NCI-H526 (cell line): Measurements from ENCODE around the gene WDR20.
A peak's percentile ranks its signal among the peaks of the same experiment; 100 is the strongest.
"Not testable (repeated sequence)": the region's sequence is repeated elsewhere in the genome, so short reads cannot be mapped to it uniquely, and the experiment has no call there.

ENCODE experiments used
- DNase-seq, 2 experiments: peaks; one replicate each; lab custom pipeline; 2025; lab: John Stamatoyannopoulos, UW

The WDR20 gene

GRCh38 chr14:102171173-102172020 is 31.7 kb downstream of the WDR20 start:
- no peak for DNase-seq

DNA sequence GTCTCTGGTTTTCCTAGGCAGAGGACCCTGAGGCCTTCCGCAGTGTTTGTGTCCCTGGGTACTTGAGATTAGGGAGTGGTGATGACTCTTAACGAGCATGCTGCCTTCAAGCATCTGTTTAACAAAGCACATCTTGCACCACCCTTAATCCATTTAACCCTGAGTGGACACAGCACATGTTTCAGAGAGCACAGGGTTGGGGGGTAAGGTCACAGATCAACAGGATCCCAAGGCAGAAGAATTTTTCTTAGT is 32.2 kb downstream of the WDR20 start:
- DNase-seq: not testable (repeated sequence)

- DNase-seq: not testable (repeated sequence)
These were observed 33.0 kb downstream of the WDR20 start for GRCh38 chr14:102172721-102173120.

- DNase-seq: no peak
These were observed 37.5 kb downstream of the WDR20 start for GRCh38 chr14:102177161-102177560.

DNA sequence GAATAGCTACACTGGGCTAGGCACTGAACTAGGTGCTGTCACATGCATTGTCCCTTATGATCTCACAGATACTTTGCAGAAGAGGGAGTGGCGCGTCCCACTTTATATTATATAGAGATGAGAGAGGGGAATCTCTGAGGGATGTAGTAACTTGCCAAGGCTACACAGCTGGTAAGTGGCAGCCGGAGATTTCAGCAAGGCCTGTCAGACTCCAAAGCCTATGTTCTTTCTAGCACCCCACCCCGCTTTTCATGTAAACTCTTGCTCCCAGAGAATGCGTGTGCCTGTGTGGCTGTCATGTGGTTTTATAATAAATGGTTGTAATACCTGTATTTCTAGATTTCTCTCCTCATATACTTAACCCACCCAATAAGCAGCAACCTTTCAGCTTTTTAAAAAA is 39.1 kb downstream of the WDR20 start:
- DNase-seq: no peak

DNA sequence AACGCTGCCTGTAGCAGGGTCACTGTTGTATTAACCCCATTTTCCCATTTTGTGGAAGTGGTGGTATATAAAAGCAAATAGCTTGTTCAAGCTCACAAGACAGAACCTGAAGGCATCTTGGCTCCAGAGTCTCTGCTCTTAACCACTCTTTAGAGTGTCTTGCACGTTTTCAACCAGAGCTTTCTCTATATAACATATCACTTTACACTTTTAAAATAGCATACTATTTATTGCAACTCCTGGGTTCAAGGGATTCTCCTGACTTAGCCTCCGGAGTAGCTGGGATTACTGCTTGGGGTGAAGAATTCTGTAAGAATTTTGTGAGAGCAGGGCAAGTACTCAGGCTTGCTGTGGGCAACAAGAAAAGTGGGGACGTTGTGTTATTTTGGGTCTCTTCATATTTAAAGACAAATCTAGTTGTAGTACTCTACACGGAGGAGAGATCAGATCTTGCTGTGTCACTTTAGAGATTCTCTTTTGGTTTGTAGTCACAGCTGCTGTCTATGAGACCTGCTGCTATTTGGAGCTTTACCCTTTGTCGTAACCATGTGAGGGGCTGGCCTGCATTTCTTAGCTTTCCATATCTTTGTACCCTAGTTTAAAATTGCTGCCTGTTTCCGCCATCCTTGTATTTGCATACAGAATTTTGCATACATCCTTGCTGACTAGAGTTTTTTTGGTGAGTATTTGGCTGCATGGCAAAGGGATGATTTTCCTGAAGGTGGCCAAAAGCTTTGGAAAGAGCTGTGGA is 40.7 kb downstream of the WDR20 start:
- peak; percentile 77 to 84 for DNase-seq

DNA sequence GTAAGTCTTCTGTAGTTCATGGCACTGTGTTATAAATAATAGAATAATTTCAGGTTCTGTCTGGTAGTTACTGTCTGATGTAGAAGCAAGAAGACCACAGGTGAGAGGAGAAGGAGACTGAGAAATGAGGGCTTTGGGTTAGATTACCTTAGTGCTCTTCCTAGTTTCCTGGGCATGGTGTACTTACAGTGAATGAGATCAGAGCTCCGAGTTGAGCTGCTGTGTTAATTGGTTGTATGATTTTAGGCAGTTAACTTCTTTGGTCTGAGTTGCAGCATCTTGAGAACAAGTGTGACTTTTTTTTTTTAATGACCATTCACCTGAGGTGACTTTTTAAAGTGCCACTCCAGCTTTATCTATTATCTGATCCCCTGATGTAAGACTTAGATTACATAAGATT is 41.5 kb downstream of the WDR20 start:
- no peak for DNase-seq

DNA sequence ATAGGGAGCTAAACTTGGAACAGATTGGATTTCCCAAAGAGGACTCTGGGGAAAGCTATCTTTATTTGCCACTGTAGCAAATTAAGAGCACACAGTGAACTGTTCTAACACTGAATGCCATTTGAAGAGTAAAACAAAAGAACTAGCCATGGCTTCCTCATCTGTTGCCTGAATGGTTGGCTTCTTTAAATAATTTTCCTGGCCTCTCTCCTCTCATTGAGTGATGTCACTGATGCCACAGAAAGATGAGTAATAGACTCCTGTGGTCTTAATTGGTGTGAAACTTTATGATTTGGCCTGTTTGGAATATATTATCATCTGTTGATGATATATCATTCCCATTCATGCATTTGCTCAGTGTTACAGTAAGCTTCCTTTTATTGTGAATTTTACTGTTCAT is 42.5 kb downstream of the WDR20 start:
- DNase-seq: no peak

- no peak for DNase-seq
These were observed 43.4 kb downstream of the WDR20 start for GRCh38 chr14:102182936-102183619.

- peak in 1 of 2 experiments; percentile 51 for DNase-seq
These were observed 44.2 kb downstream of the WDR20 start for GRCh38 chr14:102183886-102184285.

DNA sequence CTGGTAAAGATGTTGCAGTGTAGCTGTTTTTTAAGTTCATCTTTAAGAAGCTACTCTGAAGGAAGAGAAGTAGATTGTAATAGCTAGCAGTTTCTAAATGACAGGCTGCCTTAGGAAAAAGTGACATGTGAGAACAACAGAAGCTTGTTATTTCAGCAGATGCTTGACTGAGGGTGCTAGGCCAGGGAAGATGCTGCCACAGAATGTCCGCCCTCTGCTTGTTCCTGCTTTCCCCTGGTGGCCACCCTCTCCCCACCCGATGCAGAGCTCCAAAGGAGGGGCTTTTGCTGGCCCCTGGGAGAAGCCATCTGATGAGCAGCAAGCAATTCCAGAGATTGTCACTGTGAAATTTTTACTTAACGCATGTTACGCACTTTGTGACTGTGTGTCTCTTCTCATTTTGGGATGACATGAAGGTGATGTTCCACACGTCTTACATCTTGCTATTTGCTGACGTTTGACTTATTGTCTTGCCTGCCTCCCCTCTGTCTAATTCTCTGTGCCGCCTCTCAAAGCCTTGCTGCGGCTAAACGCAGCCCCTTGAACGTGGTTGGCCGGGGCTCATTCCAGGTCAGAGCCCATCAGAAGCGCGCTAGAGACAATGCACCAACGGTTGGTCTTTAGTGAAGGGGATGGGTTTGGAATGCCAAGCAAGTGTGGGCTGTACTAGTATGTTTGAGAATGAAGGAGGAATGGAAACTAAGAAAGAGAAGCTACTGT is 44.8 kb downstream of the WDR20 start:
- DNase-seq: peak in 1 of 2 experiments; percentile 51

DNA sequence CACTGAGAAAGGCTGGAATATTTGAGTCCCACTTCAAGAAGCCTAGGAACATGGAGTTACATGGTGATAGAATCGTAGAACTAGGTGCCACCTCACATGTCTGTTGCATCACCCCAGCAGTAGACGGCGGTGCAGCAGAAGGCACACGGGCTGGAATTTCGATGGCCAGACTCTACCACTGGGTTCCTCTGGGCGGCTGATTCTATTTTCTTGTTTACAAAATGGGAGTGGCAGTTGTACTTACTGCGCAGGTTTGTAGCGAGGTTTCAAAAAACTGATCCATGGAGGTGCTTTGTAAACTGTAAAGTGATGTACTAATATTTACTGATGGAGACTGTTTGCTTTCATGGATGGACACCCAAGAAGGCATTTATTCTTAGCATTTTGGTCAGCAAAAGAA is 45.7 kb downstream of the WDR20 start:
- DNase-seq: peak; percentile 89 to 92

DNA sequence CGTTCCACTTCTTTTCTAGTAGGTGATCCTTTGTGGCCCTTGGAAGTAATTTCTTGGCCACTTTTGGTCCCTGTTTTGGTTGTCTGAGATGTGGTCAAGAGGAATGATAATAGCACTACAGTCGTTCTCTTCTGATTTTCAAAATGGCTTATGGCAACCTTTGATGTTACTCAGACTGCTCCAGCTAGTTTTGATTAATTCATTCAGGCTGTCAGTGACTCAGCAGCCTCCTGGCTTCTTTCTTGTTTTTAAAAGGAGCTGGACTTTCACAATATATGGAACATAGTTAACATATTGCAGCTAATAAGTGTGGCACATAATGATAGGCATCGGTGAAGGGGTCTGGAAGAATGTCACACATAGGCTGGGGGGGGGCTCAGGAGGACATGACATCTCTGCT is 47.3 kb downstream of the WDR20 start:
- no peak for DNase-seq

- peak in 1 of 2 experiments; percentile 27 for DNase-seq
These were observed 47.9 kb downstream of the WDR20 start for GRCh38 chr14:102187568-102188001.

DNA sequence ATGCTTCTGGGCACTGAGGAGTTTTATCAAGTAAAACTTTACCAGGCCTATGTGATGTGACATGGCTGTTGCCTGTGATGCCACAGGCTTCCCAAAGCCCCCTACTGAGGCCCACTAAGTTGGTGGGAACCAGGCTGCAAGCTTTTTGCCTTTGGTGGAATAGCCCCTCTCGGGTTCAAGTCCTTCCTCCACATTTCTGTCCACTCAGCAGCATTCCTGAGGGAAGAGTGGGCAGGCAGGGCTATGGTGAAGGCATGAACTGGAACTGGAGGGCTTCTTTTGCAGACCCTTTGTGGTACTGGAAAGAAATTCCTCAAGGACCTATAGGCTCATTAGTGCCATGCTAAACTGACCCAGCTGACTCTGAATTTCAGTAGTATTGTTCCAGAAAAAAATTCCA is 48.5 kb downstream of the WDR20 start:
- no peak for DNase-seq

DNA sequence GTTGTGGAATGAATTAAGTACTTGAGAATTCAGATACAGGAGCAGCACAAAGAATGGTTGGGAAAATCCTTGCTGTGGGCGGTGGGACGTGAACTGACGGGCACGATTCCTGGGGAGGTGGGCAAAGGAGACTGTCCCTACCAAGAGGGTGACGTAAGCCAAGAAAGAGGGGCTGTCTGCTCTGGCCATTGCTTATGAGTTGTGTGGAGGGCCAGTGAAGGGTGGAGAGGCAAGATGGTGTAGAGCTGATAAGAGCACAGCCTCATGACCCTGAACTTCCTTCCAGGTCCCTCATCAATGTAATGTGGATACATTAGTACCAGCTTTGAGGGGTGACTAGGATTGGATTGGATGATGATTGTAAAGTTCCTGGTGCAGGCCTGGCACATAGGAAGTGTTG is 50.2 kb downstream of the WDR20 start:
- DNase-seq: no peak

GRCh38 chr14:102192840-102193502 is 53.3 kb downstream of the WDR20 start:
- DNase-seq: peak; percentile 21 to 81

DNA sequence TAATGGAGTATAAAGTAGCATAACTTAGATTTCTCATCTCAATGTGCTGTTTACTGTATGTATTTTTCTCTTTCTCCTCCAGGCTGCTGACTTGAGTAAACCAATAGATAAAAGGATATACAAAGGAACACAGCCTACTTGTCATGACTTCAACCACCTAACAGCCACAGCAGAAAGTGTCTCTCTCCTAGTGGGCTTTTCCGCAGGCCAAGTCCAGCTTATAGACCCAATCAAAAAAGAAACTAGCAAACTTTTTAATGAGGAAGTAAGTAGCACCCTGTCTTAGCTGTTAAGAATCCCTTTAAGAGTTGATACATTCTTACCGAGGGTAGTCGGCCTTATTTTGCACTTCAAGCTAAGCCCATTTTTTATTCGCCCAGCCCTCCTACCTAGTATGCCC is 55.2 kb downstream of the WDR20 start:
- no peak for DNase-seq

DNA sequence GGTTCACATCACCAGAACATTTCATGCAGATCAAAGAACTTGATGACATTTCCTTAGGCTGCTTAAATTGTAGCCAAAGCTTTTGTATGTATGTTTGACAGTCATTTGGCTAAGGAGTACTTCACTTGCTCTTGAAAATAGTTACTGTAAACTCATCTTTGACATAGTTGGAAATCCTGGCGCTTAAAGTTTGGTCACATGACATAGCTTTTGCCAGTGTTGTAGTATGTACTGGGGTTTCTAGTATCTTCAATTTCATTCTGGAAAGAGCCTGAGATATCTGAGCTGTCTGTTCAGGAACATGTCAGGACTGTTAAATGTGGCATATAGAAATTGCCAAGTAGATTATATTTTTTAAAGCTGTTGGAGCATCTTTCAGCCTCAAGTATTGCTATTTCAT is 55.7 kb downstream of the WDR20 start:
- no peak for DNase-seq

- peak; percentile 32 to 61 for DNase-seq
These were observed 56.6 kb downstream of the WDR20 start for GRCh38 chr14:102196039-102196901.

DNA sequence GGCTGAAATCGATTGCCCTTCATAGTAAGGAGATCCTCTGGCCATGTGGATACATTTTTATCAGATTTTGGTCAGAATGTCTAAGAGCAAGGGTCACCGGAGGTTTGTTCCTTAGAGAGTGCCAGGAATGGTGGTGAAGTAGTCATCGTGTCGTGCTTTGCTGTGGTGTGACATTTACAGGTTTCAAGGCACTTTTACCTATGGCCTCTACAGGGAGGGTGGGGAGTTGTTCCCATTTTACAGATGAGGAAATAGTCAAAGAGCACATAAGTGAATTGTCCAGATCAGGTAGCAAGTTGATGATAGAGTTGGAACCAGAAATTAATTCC is 57.2 kb downstream of the WDR20 start:
- no peak for DNase-seq
